ENCODE results near the gene KLHL1.

KLHL1 gene

GRCh38 chr13:70107125-70107497 is 1.1 kb downstream of the KLHL1 start:
- H3K36me3 ChIP-seq (ENCODE audit: control insufficient read depth in 2 of 2, insufficient read depth in 1 of 2, low read length in 2 of 2), result no peaks in the 10 kb centered on the region
- no peak overlapping the region for H3K4me3 ChIP-seq (ENCODE audit: low read depth, low read length)
- POLR2A ChIA-PET, result no interaction called here
- no peaks in the 10 kb centered on the region for H3K4me1 ChIP-seq (ENCODE audit: control insufficient read depth, insufficient read depth, low read length)
- TF ChIP-seq PBX3 (CRISPR knock-in tag; IDR thresholded peaks at IDR 0.05), result no peak
- no peak for TF ChIP-seq ZNF571 (tag by site-specific recombination; IDR thresholded peaks at IDR 0.05)
- no peak for TF ChIP-seq KLF8 (tag by site-specific recombination; IDR thresholded peaks at IDR 0.05)
- 0 out of 2 replicates have a peak, but pooled peaks have one; percentile 12 for TF ChIP-seq SCRT2 (tag by site-specific recombination; IDR thresholded peaks at IDR 0.05)
- TF ChIP-seq ZFP69B (tag by site-specific recombination; IDR thresholded peaks at IDR 0.05), result no peak
- CTCF ChIA-PET, result no interaction called here
- no peaks in the 10 kb centered on the region for H3K9me3 ChIP-seq (ENCODE audit: control insufficient read depth, insufficient read depth, low read depth, low read length)
- H3K27ac ChIP-seq (ENCODE audit: extremely low read depth, low read depth, low read length), result no peak overlapping the region

- ChIA-PET POLR2A (no interaction called here), CTCF (no interaction called here)
- Histone ChIP-seq H3K9me3 (ENCODE audit: control insufficient read depth, insufficient read depth, low read depth, low read length) (no peaks in the 10 kb centered on the region), H3K36me3 (ENCODE audit: control insufficient read depth in 2 of 2, insufficient read depth in 1 of 2, low read length in 2 of 2) (no peaks in the 10 kb centered on the region), H3K4me3 (ENCODE audit: low read depth, low read length) (no peak overlapping the region), H3K27ac (ENCODE audit: extremely low read depth, low read depth, low read length) (no peak overlapping the region), H3K4me1 (ENCODE audit: control insufficient read depth, insufficient read depth, low read length) (no peaks in the 10 kb centered on the region)
- TF ChIP-seq ZBTB49 (tag by site-specific recombination; IDR thresholded peaks at IDR 0.05; ENCODE audit: low read depth) (no peak), ZNF311 (tag by site-specific recombination; IDR thresholded peaks at IDR 0.05; ENCODE audit: borderline replicate concordance) (no peak), ATF2 (tag by site-specific recombination; IDR thresholded peaks at IDR 0.05; ENCODE audit: low read depth) (peak; percentile 82)
Observed at GRCh38 chr13:70104481-70104880, 3.8 kb downstream of the KLHL1 start.

GRCh38 chr13:70098669-70099068 is 9.6 kb downstream of the KLHL1 start:
- Histone ChIP-seq H3K4me3 (ENCODE audit: low read depth, low read length) (no peak overlapping the region), H3K36me3 (ENCODE audit: control insufficient read depth in 2 of 2, insufficient read depth in 1 of 2, low read length in 2 of 2) (no peaks in the 10 kb centered on the region), H3K27ac (ENCODE audit: extremely low read depth, low read depth, low read length) (no peak overlapping the region), H3K9me3 (ENCODE audit: control insufficient read depth, insufficient read depth, low read depth, low read length) (no peaks in the 10 kb centered on the region), H3K4me1 (ENCODE audit: control insufficient read depth, insufficient read depth, low read length) (no peaks in the 10 kb centered on the region)
- CTCF ChIA-PET, result interaction anchor here (0.8 to 3.0 kb wide), 4 partner anchors 11 to 467 kb away, joined by 3 to 15 read pairs (median 3); no protein-coding TSS in a partner anchor
- POLR2A ChIA-PET, result no interaction called here
- TF ChIP-seq ZNF341 (tag by site-specific recombination; IDR thresholded peaks at IDR 0.05; ENCODE audit: low read depth) (no peak), ZNF654 (tag by site-specific recombination; IDR thresholded peaks at IDR 0.05; ENCODE audit: low read depth) (peak; percentile 19; the same call in 1 of the 2 replicates), PRDM1 (tag by site-specific recombination; IDR thresholded peaks at IDR 0.05) (no peak), HOXA7 (CRISPR knock-in tag; IDR thresholded peaks at IDR 0.05; ENCODE audit: borderline replicate concordance) (no peak)

GRCh38 chr13:70090036-70090723 is 18.1 kb downstream of the KLHL1 start:
- POLR2A ChIA-PET, result no interaction called here
- no peak overlapping the region for H3K27ac ChIP-seq (ENCODE audit: extremely low read depth, low read depth, low read length)
- CTCF ChIA-PET, result no interaction called here
- no peaks in the 10 kb centered on the region for H3K4me1 ChIP-seq (ENCODE audit: control insufficient read depth, insufficient read depth, low read length)
- H3K36me3 ChIP-seq (ENCODE audit: control insufficient read depth in 2 of 2, insufficient read depth in 1 of 2, low read length in 2 of 2), result no peaks in the 10 kb centered on the region
- H3K9me3 ChIP-seq (ENCODE audit: control insufficient read depth, insufficient read depth, low read depth, low read length), result no peaks in the 10 kb centered on the region
- no peak overlapping the region for H3K4me3 ChIP-seq (ENCODE audit: low read depth, low read length)
- TF ChIP-seq KLF8 (tag by site-specific recombination; IDR thresholded peaks at IDR 0.05) (no peak), TRIM28 (IDR thresholded peaks at IDR 0.05; ENCODE audit: borderline replicate concordance, low read length) (no peak), ZNF626 (tag by site-specific recombination; IDR thresholded peaks at IDR 0.05) (no peak), ZNF2 (tag by site-specific recombination; IDR thresholded peaks at IDR 0.05) (no peak), ZNF404 (tag by site-specific recombination; IDR thresholded peaks at IDR 0.05) (no peak), ZNF843 (tag by site-specific recombination; IDR thresholded peaks at IDR 0.05) (no peak), KLF9 (tag by site-specific recombination; IDR thresholded peaks at IDR 0.05; ENCODE audit: low read depth) (no peak), ZNF513 (tag by site-specific recombination; IDR thresholded peaks at IDR 0.05) (no peak), ZNF423 (tag by site-specific recombination; IDR thresholded peaks at IDR 0.05) (no peak), ZNF701 (tag by site-specific recombination; IDR thresholded peaks at IDR 0.05) (no peak), ZNF121 (tag by site-specific recombination; IDR thresholded peaks at IDR 0.05) (no peak), ZNF776 (tag by site-specific recombination; IDR thresholded peaks at IDR 0.05; ENCODE audit: borderline replicate concordance) (no peak)

Measured in HEK293 (cell line).